GM18868 (cell line): Measurements from ENCODE around the gene TRANK1.
"Not testable (repeated sequence)": the region's sequence is repeated elsewhere in the genome, so short reads cannot be mapped to it uniquely, and the experiment has no call there.

ENCODE experiments used
- ATAC-seq: cut with Tn5 transposase; IDR thresholded peaks from one replicate; pipeline ENCODE4 v1.9.1; 2021; ENCODE audit warnings: mild to moderate bottlenecking, moderate library complexity; ENCODE audit not compliant: unreplicated experiment

The TRANK1 gene

GRCh38 chr3:36923523-36923943, 21.3 kb downstream of the TRANK1 start:
- ATAC-seq, result no peak

GRCh38 chr3:36920884-36921567, 23.8 kb downstream of the TRANK1 start:
- ATAC-seq, result no peak

- ATAC-seq, result no peak
These were observed 25.3 kb downstream of the TRANK1 start for GRCh38 chr3:36919439-36920160.

GRCh38 chr3:36918050-36918449, 26.8 kb downstream of the TRANK1 start:
- ATAC-seq, result peak; percentile 89

- ATAC-seq, result peak; percentile 93
These were observed 32.7 kb downstream of the TRANK1 start for GRCh38 chr3:36911990-36912804.

GRCh38 chr3:36909666-36910065, 35.2 kb downstream of the TRANK1 start:
- ATAC-seq, result no peak

GRCh38 chr3:36909181-36909580, 35.7 kb downstream of the TRANK1 start:
- ATAC-seq, result no peak

- no peak for ATAC-seq
These were observed 36.1 kb downstream of the TRANK1 start for GRCh38 chr3:36908647-36909180.

- peak; percentile 23 for ATAC-seq
These were observed 36.8 kb downstream of the TRANK1 start for GRCh38 chr3:36907911-36908646.

GRCh38 chr3:36906504-36907149, 38.2 kb downstream of the TRANK1 start:
- no peak for ATAC-seq

- ATAC-seq, result no peak
These were observed 39.3 kb downstream of the TRANK1 start for GRCh38 chr3:36905545-36905944.

GRCh38 chr3:36904641-36905040, 40.2 kb downstream of the TRANK1 start:
- no peak for ATAC-seq

GRCh38 chr3:36904065-36904464, 40.8 kb downstream of the TRANK1 start:
- ATAC-seq, result not testable (repeated sequence)

- peak; percentile 41 for ATAC-seq
These were observed 41.6 kb downstream of the TRANK1 start for GRCh38 chr3:36903119-36903882.

GRCh38 chr3:36901588-36901987, 43.3 kb downstream of the TRANK1 start:
- no peak for ATAC-seq

GRCh38 chr3:36900474-36901443, 44.1 kb downstream of the TRANK1 start:
- peak; percentile 51 for ATAC-seq

- ATAC-seq, result no peak
These were observed 49.1 kb downstream of the TRANK1 start for GRCh38 chr3:36895496-36896409.
